Activated CD4-positive, alpha-beta T cell treated with anti-CD3 and anti-CD28 coated beads, Interleukin-2, amount 50 U/mL, for 16 hours (primary cell): ENCODE data around the gene F12.
A peak's percentile ranks its signal among the peaks of the same experiment; 100 is the strongest.
"Not testable (repeated sequence)": the region's sequence is repeated elsewhere in the genome, so short reads cannot be mapped to it uniquely, and the experiment has no call there.

Experiments used
- DNase-seq: peaks from one replicate; pipeline ENCODE4 v3.0.0-alpha.2; 2020

The F12 gene

DNA sequence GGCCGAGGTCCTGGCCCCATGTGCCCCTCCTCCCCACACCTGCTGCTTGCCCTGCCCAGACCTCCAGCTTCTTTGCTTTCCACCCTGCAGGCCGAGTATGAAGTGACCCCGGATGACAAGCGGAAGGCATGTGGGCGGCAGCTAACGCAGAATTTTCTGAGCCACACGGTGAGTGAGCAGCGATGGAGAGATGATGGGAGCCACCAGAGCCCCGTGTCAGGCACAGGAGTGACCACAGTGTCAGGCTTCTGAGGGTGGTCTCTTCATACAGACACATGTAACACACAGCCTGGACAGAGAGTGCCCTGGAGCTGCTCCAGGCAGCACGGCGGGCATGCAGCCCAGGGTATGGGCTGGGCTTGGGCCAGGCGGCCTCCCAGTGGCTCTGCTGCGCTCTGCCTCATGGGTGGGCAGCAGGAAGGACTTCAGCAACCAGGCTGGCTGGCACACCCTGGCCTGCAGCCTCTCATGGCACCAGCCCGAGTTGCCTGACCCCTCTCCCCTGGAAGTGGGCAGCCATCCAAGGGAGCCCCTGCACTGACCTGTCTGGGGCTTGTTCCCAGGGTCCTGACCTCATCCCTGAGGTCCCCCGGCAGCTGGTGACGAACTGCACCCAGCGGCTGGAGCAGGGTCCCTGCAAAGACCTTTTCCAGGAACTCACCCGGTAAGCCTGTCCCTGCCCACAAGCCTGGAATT is 22.9 kb upstream of the F12 start:
- no peak for DNase-seq

DNA sequence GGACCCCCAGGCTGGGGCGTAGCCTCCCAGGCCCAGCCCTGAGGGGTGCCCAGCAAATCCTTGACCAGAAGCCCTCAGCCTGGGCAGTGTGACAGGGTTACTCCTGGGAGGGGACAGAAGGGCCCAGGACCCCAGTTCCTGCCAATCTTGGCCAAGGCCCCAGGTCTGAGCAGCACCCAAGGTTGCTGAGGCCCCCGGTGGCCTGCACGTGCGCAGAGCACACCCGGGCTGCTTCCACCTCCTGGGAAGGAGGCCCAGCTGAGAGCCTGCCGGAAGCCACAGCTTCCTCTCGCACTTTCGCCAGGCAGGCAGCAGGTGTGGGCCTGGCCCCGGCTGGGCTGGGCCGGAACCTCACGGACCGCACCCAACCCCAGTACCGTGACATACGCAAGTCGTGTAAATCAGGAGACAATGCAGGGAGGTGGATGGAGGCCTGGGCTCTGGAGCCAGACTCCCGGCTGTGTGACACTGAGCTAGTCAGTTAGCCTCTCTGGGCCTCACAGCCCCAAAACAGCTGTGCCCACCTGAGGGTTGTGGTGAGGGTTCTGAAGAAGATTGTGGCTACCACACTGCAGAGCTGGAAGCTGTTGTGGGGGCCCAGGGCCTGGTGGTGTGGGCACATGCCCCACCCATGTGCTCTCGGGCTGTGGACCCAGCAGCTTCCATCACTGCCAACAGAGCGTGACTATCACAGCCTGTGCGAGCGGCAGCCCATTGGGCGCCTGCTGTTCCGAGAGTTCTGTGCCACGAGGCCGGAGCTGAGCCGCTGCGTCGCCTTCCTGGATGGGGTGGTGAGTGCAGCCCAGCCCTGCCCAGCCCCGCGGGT is 22.2 kb upstream of the F12 start:
- DNase-seq: peak; percentile 90

DNA sequence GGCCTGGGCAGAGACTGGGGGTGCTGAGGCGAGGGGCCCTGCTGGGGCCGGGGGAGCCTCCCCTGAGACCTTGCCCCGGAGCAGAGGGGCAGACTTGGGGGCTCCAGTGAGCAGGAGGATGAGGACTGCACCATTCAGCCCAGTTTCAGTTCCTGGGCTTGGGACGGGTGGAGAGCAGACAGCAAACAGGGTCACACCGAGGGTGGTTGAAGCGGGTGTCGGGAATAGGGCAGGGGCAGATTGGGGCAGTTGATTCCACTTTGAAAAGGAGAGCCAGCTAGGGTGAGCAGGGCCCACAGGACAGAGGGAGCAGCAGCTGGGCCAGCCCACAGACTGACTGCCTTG is 21.6 kb upstream of the F12 start:
- DNase-seq: no peak

DNA sequence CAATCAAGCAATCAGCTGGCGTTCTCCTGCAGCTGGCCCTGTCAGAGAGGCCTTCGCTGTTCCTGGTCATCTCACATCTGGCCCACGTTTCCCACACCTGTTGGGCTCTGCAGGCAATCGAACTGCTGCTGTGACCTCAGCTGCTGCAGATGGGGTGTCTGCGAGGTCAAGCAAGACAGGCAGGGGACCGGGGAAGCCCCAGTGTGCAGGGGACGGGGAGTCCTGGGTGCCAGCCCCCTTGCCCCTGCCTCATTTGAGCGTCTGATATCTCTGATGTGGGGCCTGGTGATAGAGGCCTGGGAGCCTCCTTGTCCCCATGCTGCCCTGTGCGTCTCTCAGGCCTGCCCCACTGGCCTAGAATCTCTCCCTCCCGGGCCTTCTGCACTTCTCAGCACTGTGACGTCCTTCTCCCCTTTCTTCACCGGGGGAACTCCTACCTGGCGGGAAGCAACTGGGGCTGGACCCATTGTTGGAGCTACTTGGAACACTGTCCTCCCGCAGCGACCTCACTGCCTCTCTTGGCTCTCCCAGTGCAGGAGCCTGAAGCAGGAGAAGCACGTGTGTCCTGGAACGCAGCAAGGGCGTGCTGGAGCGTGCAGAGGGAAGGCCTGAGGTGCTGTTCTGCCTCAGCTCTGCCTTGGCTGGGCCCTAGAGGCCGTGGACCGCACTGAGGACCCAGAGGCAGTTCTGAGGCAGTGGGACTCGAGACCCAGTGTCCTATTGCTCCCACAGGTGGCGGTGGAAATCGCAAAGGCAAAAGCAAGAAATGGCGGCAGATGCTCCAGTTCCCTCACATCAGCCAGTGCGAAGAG is 21.0 kb upstream of the F12 start:
- DNase-seq: no peak

DNA sequence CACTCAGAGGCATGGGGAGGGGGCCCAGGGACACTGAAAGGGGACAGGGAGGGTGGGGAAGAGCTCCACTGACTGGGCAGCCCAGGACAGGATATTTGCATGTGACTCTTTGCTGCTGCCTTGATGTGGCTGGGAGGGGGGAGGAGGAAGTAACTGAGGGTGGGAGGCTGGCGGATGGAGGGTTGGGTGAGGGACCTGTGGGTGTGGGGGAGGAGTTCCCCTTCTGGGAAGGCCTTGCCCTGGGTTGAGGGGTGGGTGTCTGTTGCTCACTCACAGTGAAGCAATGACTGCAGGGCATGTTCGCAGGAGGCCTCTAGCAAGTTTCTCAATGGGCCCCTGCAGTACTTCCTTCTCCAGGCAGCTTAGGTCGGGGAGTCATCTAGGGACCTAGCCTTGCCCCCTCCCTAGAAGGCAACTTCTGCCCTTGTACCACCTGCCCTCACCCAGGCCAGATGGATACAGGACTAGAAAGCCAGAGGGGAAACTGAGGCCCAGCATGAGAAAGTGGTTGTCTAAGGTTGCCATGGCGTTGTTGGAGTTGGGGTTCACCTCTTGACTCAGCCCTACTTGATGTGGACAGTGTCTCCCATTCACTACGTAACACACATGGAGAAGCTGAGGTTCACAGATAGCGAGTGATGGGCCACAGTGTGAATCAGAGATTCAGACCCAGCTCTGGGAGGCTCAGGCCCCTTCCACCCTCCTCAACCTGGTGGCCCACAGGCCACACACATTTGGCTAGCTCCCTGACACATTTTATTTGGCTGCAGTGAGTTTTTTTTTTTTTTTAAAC is 20.1 kb upstream of the F12 start:
- peak; percentile 94 for DNase-seq

DNA sequence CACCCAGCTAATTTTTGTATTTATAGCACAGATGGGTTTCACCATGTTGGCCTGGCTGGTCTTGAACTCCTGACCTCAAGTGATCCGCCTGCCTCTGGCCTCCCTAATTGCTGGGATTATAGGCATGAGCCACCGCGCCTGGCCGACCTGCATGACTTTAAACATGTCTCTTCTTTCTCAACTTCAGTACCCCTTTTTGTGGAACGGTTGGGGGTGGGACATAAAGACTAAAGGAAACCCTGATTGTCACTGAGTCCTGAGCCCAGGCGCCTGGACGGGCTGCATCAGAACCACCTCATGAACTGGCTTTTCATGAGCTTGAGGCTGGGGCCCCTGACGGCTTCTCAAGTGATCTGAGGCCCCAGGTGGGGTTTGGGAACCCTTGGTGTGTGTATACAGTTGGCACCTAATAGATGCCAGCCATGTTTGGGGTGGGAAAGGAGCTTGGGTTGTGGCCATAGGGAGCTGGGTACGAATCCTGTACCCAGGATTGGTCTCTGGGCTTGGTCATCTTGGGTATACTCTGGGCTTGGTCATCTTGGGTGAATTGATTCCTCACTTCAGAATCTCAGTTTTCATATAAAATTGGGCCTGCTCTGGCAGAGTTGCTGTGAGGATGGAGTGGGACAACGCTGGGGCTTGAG is 19.3 kb upstream of the F12 start:
- no peak for DNase-seq

DNA sequence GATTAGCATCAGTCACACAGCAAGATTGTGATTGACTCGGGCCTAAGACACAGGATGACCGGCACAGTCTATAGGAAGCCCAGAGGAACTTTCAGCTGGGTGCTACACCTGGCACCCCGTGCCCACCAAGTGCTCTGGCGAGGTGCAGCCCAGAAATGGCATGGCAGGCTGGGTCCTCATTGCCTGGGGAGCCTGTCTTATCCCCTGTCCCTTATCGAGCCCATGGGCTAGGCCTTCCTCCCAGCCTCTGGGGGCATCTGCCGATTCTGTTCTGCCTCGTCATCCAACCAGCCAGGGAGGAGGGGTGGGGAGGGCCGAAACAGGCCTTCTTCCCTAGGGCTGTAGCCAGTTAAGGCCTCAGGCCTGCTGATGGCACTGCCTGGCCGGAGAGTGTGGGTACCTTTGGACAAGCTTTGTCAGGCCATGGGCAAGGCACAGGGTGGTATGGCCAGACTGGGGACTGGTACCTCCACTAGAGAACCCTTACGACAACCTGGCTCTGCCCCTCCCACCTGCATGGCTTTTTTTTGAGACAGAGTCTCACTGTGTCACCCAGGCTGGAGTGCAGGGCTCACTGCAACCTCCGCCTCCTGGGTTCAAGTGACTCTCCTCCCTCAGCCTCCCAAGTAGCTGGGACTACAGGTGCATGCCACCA is 18.7 kb upstream of the F12 start:
- DNase-seq: peak; percentile 54

DNA sequence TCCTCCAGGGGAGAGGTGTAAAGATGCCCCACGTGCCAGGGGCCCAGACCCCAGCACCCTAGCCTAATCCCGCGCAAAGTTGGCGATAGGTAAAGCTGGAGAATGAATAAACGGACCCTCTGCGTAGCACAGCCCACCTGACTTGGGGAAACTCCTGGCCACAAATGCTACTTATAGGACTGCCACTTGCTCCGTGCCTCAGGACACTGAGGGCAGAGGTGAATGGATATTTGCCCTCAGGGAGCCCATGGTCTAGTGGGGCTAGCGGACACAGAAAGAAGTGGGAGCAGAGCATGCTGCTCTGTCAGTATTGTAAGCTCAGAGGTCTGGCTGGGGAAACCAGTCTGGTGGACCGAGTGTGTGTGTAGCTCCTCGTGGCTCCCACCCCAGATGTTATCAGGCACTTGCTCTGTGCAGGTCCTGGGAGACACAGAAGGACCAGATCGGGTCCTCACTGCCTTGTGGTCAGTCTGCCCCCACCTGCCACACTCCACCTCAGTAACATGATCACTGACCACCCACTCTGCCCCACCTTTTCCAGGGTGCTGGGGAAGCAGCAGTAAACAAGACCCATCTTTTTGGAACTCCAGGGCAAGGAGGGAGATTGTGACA is 18.0 kb upstream of the F12 start:
- no peak for DNase-seq

DNA sequence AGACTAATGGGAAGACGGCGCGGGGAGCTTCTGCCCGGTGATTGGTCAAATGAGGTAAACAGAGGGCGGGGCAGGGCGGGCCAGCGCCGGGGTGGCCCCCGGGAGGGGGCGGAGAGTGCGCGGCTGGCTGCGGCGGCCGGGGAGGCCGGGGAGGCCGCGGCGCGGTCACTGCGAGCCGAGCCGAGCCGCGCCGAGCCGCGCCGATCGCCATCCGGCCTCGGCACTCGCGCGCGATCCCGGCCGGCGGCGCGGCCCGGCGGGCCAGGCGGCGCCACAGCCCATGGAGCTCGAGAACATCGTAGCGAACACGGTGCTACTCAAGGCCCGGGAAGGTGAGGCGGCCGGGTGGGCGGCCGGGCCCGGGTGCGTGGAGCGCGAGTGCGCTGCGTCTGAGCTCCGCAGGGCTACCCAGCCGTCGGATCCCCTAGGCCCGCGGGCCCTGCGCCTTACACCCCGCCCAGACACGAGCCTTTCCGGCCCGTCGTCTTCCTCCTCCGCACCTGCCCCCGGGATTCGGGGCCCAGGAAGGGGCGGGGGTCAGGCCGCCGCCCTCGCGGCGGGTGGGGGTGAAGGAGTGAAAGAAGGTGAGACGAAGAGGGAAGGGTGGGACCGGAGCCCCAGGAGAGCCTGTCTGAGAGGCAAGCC is 17.3 kb upstream of the F12 start, which contains the start of gene GRK6:
Gene GRK6, plus strand, starts transcription at position 111 of the 645 bp plus-strand sequence. Its CDS starts 170 bp downstream, at position 281.
- peak; percentile 71 for DNase-seq

DNA sequence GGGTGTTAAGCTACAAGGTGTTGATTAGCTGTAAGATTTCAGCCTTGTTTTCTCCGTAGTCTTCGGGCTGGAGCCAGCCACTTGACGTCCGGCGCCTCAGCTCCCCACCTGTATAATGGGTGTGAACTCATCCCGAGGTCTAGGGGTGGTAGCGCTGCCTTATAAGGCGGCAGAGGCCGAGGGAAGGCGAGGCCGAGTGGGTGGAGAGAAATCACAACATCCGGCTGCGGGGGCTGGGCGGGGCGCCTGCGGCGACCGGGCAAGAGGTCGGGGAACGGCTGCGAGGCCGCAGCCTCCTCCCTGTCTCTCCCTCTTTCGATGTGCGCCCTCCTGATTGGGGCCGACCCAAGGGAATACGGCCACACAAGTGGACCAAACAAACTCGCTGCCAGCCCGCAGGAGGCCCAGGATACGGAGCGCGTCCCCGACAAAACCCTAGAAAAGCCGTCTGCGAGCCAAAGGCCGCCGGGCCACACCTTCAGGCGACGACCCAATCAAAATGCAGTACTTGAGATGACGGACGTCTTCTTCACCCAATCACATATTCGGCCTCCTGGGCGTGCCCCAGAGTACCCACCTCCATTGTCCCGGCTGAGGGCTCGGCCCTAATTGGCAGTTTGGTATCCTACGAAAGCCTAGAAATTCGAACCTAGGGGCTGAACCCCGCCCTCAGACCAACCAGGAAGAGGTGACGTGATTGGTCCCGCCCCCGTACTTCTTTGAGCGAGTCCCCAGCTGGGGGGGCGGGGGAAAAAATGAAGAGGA is 16.6 kb upstream of the F12 start:
- DNase-seq: peak; percentile 100

DNA sequence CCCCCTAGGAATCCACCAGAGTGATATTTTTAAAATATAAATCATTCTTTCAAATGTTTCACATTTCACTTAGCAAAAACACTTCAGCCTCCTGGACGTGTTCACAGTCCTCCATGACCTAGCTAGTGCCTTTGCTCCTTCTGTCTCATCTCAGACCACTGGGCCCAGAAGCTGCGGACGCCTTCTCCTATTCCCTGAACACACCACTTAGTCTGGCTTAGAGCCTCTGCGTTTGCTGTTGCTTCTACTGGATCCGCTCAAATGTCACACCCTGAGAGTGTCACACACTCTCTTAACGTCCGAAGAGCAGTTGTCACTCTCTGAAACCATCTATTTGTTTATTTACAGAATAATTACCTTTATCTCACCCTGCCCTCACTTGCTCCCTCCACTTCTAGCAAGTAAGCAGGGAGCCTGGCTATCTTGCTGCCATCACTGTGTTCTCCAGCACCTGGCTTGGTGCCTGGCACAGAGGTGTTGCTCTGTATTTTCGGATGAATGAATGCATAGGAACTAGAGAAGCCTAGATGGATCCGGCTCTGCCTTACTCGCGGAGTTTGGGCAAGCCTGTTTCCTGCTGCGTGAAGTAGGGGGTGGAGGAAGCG is 15.9 kb upstream of the F12 start:
- no peak for DNase-seq

DNA sequence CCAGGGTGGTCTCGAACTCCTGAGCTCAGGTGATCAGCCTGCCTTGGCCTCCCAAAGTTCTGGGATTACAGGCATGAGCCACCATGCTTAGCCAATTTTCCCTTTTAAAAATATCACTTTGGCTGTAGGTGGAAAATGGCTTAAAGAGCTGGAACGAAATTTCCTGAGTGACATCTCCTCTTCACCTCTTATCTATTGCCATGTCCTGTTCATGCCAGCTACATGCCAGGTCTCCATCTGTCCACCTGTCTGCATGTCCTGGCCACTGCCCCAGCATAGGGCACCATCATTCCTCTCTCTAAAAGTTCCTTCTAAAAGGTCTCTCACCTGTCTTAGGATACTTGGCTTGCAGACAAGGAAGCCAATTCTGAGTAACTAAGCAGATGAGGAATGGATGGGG is 14.3 kb upstream of the F12 start:
- DNase-seq: no peak

DNA sequence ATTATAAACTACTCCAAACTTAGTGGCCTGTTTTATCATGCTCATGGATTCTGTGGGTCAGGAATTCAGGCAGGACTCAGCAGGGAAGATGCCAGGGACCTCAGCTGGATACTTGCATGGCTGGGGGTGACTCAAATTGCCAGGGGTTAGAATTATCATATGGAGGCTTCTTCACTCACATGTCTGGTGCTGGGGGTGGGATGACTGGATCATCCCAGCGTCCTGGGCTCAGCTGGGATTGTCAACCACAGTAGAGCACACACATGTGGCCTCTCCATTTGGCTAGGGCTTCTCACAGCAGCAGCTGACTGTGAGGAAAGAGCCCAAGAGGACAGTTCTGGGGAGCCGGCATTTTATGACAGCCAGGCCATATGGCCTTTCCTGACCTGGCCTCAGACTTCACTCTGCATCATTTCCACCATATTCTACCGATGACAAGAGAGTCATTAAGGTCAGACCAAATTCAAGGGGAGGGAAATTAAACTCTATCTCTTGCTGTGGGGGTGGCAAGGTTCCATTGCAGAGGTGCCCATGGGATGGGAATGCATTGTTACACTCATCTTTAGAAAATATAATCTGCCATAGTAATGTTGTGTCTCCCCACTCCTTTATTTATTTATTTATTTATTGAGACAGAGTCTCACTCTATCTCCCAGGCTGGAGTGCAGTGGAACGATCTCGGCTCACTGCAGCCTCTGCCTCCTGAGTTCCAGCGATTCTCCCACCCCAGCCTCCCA is 11.9 kb upstream of the F12 start:
- DNase-seq: no peak

DNA sequence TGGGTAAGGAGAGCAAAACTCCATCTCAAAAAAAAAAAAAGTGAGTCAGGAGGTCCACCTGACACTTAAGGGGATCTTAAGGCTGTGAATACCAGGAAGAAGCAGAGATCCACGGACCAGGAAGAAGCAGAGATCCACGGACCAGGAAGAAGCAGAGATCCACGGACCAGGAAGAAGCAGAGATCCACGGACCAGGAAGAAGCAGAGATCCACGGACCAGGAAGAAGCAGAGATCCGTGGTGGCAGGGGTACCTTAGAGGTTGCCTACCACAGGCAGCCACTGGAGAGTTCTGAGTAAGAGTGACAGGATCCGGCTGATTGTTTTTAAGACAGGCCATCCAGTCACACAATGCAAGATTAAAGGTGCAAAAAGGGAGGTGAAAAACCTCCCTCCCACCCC is 11.1 kb upstream of the F12 start:
- DNase-seq: not testable (repeated sequence)

DNA sequence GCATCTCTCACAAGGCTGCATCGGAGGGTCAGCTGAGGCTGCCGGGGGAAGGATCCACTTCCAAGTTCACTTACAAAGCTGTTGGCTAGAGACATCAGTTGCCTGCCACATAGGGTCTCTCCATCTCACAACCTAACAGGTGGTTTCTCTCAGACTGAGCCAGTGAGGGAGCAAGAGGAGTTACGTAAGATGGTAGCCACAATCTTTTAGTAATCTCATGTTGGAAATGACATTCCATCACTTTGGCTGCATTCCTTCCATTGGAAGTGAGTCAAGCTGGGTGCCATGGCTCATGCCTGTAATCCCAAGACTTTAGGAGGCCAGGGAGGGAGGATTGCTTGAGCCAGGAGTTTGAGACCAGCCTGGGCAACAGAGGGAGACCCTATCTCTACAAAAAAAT is 9.7 kb upstream of the F12 start:
- no peak for DNase-seq

DNA sequence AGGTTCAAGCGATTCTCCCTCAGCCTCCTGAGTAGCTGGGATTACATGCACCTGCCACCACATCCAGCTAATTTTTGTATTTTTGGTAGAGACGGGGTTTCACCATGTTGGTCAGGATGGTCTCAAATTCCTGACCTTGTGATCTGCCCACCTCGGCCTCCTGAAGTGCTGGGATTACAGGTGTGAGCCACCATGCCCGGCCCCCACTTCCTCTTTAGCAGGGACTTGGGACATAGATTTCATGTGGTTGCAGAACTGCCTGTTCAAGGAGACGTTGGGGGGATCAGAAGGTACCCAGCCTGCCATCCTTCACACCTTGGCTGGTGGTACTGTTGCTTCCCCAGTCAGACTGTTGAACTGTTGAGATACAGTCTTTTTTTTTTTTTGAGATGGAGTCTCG is 7.7 kb upstream of the F12 start:
- not testable (repeated sequence) for DNase-seq

DNA sequence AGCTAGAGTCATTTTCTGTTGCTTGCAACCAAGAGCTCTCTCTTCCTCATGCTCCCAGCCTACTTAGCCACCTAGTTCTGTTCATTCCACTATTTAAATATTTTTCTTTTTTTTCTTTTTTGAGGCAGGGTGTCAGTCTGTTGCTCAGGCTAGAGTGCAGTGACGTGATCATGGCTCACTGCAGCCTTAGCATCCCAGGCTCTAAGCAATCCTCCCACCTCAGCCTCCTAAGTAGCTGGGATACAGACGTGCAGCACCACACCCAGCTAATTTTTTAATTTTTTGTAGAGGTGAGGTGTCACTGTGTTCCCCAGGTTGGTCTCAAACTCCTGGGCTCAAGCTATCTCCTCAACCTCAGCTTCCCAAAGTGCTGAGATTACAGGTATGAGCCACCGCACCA is 5.1 kb upstream of the F12 start:
- DNase-seq: no peak

DNA sequence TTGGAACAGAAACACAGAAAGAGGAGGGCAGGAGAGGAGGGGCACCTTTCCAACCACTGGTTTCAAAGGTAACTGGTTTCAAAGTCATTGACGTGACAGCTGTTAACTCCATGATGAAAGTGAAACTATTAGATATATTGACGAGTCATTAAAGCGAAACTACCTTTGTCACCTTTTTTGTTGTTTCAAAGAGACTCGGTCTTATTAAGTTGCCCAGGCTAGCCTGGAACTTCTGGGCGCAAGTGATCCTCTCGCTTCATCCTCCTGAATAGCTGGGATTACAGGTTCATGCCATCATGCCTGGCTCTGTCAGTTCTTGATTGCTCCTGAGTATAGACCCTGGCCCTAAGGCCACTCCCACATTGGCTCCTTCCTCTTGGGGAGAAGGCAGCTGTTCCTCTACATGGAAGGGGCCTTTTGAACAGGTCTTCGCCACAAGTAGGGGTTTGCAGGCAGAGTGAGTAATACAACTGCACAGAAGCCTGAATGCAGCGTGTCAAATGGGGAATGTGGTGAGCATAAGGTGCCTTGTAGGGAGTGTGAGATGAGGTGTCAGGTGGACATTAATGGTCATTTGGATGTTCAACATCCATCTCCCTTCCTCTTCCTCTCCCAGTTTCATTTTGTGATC is 3.4 kb upstream of the F12 start:
- no peak for DNase-seq
